ENCODE results near the gene SPEF1. TPM values are rescaled to one million over a fixed set of nuclear protein-coding genes. Genes with fewer than 3 reads are reported as not detected.

The SPEF1 gene
- total and polyA plus RNA-seq, 2 of the 13 experiments (the other 11 are each of a cell fraction or from before 2014, with no cell fraction given): 0.11 to 0.27 TPM

DNA sequence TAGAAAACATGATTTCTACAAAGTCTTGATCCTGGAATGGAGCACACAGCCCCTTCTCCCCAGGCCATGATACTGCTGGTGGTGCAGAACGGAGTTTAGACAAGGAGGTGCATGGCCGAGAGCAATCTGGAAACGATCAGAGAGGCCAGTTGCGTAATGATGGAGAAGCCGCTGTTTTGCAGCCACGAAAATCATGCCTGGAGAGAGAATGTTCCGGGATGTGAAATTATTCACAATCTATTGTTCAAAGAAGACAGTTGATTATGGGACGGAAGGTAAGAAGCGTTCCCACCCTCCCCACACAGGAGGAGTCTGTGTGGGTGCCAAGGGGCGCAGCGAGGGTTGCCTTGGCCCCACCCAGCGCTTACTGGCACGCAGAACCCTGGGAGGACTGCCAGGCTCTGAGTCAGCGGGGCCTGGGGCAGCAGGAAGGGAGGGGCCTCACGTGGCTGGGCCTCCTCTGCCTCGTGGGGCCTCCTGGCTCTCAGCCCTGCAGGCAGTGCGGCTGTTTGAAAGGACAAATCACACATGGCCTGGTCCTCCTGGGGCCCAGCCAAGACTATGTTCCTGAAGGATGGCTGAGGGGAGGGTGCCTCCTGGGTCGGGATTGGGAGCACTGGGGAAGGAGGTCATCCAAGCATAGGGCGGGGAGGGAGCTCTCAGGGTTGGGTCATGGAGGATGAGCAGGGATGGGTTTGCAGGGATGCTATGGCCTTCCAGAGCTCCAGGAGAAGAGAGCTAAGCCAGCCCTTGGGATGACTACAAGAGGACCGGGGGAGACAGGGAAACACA is 30.4 kb upstream of the SPEF1 start (continued):
- TF ChIP-seq ZNF550 (CRISPR knock-in tag; IDR thresholded peaks at IDR 0.05; ENCODE audit: borderline replicate concordance) (no peak), TAF1 (CRISPR knock-in tag; IDR thresholded peaks at IDR 0.05) (peak; percentile 55), ZNF33A (CRISPR knock-in tag; IDR thresholded peaks at IDR 0.05; ENCODE audit: borderline replicate concordance) (no peak), EZH2 (conservative IDR thresholded peaks at IDR 0.05; ENCODE audit: low read depth, low read length) (no peak), PLRG1 (conservative IDR thresholded peaks at IDR 0.05) (no peak), SRSF4 (IDR thresholded peaks at IDR 0.05; ENCODE audit: low read depth, low read length, poor library complexity, severe bottlenecking) (no peak), MATR3 (CRISPR knock-in tag; IDR thresholded peaks at IDR 0.05) (no peak), PHB2 (IDR thresholded peaks at IDR 0.05; ENCODE audit: partially characterized antibody) (no peak), SMAD9 (CRISPR knock-in tag; IDR thresholded peaks at IDR 0.05) (peak; percentile 99), NR1H2 (CRISPR knock-in tag; IDR thresholded peaks at IDR 0.05; ENCODE audit: borderline replicate concordance, low read depth) (no peak), DNMT3B (CRISPR knock-in tag; conservative IDR thresholded peaks at IDR 0.05) (peak; percentile 99), ZNF143 (CRISPR knock-in tag; IDR thresholded peaks at IDR 0.05) (peak; percentile 77), AKAP8 (CRISPR knock-in tag; IDR thresholded peaks at IDR 0.05) (0 out of 2 replicates have a peak, but pooled peaks have one; percentile 84), BHLHE40 (IDR thresholded peaks at IDR 0.05; ENCODE audit: low read length) (peak; percentile 91), ZSCAN31 (CRISPR knock-in tag; IDR thresholded peaks at IDR 0.05; ENCODE audit: low read depth) (peak; percentile 96), MAF1 (CRISPR knock-in tag; IDR thresholded peaks at IDR 0.05; ENCODE audit: borderline replicate concordance) (peak; percentile 89; the same call in 1 of the 2 replicates), YY1 (IDR thresholded peaks at IDR 0.05; ENCODE audit: insufficient read depth, insufficient replicate concordance, low read depth, low read length) (peak; percentile 60), ZNF333 (CRISPR knock-in tag; IDR thresholded peaks at IDR 0.05; ENCODE audit: borderline replicate concordance) (no peak; the same call in 1 of the 2 replicates), MZF1 (CRISPR knock-in tag; IDR thresholded peaks at IDR 0.05; ENCODE audit: borderline replicate concordance) (peak; percentile 70; the same call in 1 of the 2 replicates)
- TF ChIP-seq, protein P1, sequence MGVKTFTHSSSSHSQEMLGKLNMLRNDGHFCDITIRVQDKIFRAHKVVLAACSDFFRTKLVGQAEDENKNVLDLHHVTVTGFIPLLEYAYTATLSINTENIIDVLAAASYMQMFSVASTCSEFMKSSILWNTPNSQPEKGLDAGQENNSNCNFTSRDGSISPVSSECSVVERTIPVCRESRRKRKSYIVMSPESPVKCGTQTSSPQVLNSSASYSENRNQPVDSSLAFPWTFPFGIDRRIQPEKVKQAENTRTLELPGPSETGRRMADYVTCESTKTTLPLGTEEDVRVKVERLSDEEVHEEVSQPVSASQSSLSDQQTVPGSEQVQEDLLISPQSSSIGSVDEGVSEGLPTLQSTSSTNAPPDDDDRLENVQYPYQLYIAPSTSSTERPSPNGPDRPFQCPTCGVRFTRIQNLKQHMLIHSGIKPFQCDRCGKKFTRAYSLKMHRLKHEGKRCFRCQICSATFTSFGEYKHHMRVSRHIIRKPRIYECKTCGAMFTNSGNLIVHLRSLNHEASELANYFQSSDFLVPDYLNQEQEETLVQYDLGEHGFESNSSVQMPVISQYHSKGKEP (CRISPR knock-in tag; IDR thresholded peaks at IDR 0.05): peak; percentile 67; the same call in 1 of the 2 replicates
- TF ChIP-seq, protein P2, sequence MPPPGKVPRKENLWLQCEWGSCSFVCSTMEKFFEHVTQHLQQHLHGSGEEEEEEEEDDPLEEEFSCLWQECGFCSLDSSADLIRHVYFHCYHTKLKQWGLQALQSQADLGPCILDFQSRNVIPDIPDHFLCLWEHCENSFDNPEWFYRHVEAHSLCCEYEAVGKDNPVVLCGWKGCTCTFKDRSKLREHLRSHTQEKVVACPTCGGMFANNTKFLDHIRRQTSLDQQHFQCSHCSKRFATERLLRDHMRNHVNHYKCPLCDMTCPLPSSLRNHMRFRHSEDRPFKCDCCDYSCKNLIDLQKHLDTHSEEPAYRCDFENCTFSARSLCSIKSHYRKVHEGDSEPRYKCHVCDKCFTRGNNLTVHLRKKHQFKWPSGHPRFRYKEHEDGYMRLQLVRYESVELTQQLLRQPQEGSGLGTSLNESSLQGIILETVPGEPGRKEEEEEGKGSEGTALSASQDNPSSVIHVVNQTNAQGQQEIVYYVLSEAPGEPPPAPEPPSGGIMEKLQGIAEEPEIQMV (CRISPR knock-in tag; IDR thresholded peaks at IDR 0.05; ENCODE audit: low read depth): peak; percentile 77; the same call in 1 of the 2 replicates
- TF ChIP-seq, protein P3, sequence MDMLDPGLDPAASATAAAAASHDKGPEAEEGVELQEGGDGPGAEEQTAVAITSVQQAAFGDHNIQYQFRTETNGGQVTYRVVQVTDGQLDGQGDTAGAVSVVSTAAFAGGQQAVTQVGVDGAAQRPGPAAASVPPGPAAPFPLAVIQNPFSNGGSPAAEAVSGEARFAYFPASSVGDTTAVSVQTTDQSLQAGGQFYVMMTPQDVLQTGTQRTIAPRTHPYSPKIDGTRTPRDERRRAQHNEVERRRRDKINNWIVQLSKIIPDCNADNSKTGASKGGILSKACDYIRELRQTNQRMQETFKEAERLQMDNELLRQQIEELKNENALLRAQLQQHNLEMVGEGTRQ (IDR thresholded peaks at IDR 0.05; ENCODE audit: low read depth, low read length): peak; percentile 66; the same call in 1 of the 2 replicates
- TF ChIP-seq, protein P3 (CRISPR knock-in tag; IDR thresholded peaks at IDR 0.05; ENCODE audit: borderline replicate concordance): peak; percentile 72
